ENCODE measurements around the gene RIBC2.
A peak's percentile ranks its signal among the peaks of the same experiment; 100 is the strongest.
"Not testable (repeated sequence)": the region's sequence is repeated elsewhere in the genome, so short reads cannot be mapped to it uniquely, and the experiment has no call there.

The RIBC2 gene

GRCh38 chr22:45435544-45436139 lies 22.1 kb downstream of the RIBC2 start:
- TF ChIP-seq, protein P1, sequence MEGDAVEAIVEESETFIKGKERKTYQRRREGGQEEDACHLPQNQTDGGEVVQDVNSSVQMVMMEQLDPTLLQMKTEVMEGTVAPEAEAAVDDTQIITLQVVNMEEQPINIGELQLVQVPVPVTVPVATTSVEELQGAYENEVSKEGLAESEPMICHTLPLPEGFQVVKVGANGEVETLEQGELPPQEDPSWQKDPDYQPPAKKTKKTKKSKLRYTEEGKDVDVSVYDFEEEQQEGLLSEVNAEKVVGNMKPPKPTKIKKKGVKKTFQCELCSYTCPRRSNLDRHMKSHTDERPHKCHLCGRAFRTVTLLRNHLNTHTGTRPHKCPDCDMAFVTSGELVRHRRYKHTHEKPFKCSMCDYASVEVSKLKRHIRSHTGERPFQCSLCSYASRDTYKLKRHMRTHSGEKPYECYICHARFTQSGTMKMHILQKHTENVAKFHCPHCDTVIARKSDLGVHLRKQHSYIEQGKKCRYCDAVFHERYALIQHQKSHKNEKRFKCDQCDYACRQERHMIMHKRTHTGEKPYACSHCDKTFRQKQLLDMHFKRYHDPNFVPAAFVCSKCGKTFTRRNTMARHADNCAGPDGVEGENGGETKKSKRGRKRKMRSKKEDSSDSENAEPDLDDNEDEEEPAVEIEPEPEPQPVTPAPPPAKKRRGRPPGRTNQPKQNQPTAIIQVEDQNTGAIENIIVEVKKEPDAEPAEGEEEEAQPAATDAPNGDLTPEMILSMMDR (IDR thresholded peaks at IDR 0.05), result peak; percentile 95 to 99
- no peaks in the 10 kb centered on the region for H3K9me3 ChIP-seq
- intact Hi-C loops (cut with DNase I; ENCODE audit: low total_unique reads), result loop anchor here (2.0 to 10.0 kb wide), 3 partner anchors 111 to 167 kb away; no protein-coding TSS in a partner anchor
- peak; percentile 90 to 94 for DNase-seq
- H3K4me3 ChIP-seq, result no peak overlapping the region
- peak overlapping the region; percentile 46 to 65 for H3K27ac ChIP-seq
- no peaks in the 10 kb centered on the region for H3K36me3 ChIP-seq
- no peaks in the 10 kb centered on the region for H3K27me3 ChIP-seq
- peaks cover 0 to 10% (median 6%) of the 10 kb centered on the region in 4 donors for H3K4me1 ChIP-seq

DNA sequence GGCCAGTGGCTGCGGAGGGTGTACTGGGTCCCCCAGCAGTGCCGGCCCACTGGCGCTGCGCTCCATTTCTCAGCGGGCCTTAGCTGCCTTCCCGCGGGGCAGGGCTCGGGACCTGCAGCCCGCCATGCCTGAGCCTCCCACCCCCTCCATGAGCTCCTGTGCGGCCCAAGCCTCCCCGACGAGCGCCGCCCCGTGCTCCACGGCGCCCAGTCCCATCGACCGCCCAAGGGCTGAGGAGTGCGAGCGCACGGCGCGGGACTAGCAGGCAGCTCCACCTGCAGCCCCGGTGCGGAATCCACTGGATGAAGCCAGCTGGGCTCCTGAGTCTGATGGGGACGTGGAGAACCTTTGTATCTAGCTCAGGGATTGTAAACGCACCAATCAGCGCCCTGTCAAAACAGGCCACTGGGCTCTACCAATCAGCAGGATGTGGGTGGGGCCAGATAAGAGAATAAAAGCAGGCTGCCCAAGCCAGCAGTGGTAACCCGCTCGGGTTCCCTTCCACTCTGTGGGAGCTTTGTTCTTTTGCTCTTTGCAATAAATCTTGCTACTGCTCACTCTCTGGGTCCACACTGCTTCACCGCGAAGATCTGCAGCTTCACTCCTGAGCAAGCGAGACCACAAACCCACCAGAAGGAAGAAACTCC lies 23.5 kb downstream of the RIBC2 start:
- not testable (repeated sequence) for H3K4me3 ChIP-seq, H3K36me3 ChIP-seq, H3K27ac ChIP-seq, H3K9me3 ChIP-seq, H3K27me3 ChIP-seq, DNase-seq
- intact Hi-C loops (cut with DNase I; ENCODE audit: low total_unique reads), result loop anchor here (10.0 kb wide), 1 partner anchor 112 kb away; no protein-coding TSS in a partner anchor
- peaks cover 0 to 16% (median 10%) of the 10 kb centered on the region in 4 donors for H3K4me1 ChIP-seq

DNA sequence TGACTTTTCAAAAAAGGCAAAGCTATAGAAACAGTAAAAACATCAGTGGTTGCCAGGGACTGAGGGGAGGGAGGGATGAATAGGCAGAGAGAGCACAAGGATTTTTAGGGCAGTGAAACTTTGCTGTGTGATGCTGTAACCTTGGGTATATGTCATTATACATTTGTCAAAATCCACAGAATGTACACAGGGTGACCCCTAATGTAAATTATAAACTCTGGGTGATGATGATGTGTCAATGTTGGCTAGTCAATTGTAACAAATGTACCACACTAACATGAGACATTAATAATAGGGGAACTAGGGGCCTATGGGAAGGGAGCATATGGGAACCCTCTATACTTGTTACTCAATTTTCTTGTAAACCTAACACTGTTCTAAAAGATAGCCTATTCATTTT lies 24.8 kb downstream of the RIBC2 start:
- intact Hi-C loops (cut with DNase I; ENCODE audit: low total_unique reads), result loop anchor here (10.0 kb wide), 1 partner anchor 114 kb away; no protein-coding TSS in a partner anchor
- H3K4me1 ChIP-seq, result peaks cover 0 to 16% (median 10%) of the 10 kb centered on the region in 4 donors
- no peaks in the 10 kb centered on the region for H3K27me3 ChIP-seq
- no peaks in the 10 kb centered on the region for H3K36me3 ChIP-seq
- H3K27ac ChIP-seq, result no peak overlapping the region
- no peak for DNase-seq
- H3K9me3 ChIP-seq, result no peaks in the 10 kb centered on the region
- TF ChIP-seq, protein P1 (IDR thresholded peaks at IDR 0.05), result no peak
- H3K4me3 ChIP-seq, result no peak overlapping the region

- intact Hi-C loops (cut with DNase I; ENCODE audit: low total_unique reads); H3K36me3 ChIP-seq; DNase-seq; H3K9me3 ChIP-seq; H3K27ac ChIP-seq; H3K27me3 ChIP-seq; H3K4me3 ChIP-seq: not testable (repeated sequence)
- H3K4me1 ChIP-seq, result peaks cover 0 to 11% (median 6%) of the 10 kb centered on the region in 4 donors
These were observed 27.2 kb downstream of the RIBC2 start for GRCh38 chr22:45440688-45441087.

DNA sequence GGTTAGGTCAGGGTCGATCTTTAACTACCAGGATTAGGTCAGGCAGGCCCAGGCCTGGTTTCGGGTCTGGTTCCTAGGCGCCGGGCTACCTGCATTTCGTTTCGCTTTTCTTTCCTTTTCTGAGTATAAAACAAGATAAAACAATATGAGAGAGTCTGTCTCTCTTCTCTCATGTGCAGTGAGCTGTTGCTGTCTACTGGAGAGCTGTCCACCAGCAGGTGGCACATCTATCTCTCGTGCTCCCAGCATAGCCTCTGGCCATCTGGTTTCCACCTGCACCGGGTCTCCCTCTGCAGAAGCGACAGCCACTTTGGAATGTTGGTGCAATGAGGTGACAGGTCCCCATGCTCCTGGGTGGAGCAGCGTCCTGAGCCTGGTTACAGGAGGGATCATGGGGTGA lies 27.6 kb downstream of the RIBC2 start:
- Histone ChIP-seq H3K9me3 (no peaks in the 10 kb centered on the region), H3K27ac (no peak overlapping the region), H3K36me3 (no peaks in the 10 kb centered on the region), H3K4me1 (peaks cover 0 to 8% (median 3%) of the 10 kb centered on the region in 4 donors), H3K27me3 (no peaks in the 10 kb centered on the region), H3K4me3 (no peak overlapping the region)
- intact Hi-C loops (cut with DNase I; ENCODE audit: low total_unique reads), result no loop called here
- TF ChIP-seq, protein P1 (IDR thresholded peaks at IDR 0.05), result peak; percentile 66 to 79
- DNase-seq, result peak; percentile 70 to 81

GRCh38 chr22:45442116-45442515 lies 28.6 kb downstream of the RIBC2 start:
- Histone ChIP-seq H3K4me3 (no peak overlapping the region), H3K4me1 (peaks cover 0 to 8% (median 3%) of the 10 kb centered on the region in 4 donors), H3K27ac (peak overlapping the region; percentile 33 to 43), H3K9me3 (no peaks in the 10 kb centered on the region), H3K27me3 (no peaks in the 10 kb centered on the region), H3K36me3 (no peaks in the 10 kb centered on the region)
- no peak for DNase-seq
- TF ChIP-seq, protein P1 (IDR thresholded peaks at IDR 0.05), result no peak
- intact Hi-C loops (cut with DNase I; ENCODE audit: low total_unique reads), result loop anchor here (2.0 kb wide), 1 partner anchor 111 kb away; no protein-coding TSS in a partner anchor
